ENCODE data around the gene PHOX2A.
"Not testable (repeated sequence)": the region's sequence is repeated elsewhere in the genome, so short reads cannot be mapped to it uniquely, and the experiment has no call there.

The PHOX2A gene

DNA sequence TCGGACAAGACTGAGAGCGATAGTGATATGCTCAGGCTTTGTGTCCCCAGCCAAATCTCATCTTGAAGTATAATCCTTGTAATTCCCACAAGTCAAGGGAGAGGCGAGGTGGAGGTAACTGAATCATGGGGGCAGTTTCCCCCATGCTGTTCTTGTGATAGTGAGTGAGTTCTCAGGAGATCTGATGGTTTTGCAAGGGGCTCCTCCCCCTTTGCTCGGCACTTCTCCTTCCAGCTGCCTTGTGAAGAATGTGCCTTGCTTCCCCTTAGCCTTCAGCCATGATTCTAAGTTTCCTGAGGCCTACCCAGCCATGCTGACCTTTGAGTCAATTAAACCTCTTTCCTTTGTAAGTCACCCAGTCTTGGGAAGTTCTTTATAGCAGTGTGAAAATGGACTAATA is 34.9 kb downstream of the PHOX2A start:
- no peaks in the 10 kb centered on the region for H3K36me3 ChIP-seq (ENCODE audit: low read depth)
- H3K4me3 ChIP-seq (ENCODE audit: severe bottlenecking), result no peak overlapping the region
- no peak overlapping the region for H3K27ac ChIP-seq (ENCODE audit: poor library complexity, severe bottlenecking)
- H3K4me1 ChIP-seq (ENCODE audit: insufficient read depth, poor library complexity, severe bottlenecking), result no peaks in the 10 kb centered on the region
- no peak for ATAC-seq (ENCODE audit: low read depth)
- no peak for DNase-seq (ENCODE audit: low spot score)
- peaks cover 4% of the 10 kb centered on the region for H3K9me3 ChIP-seq (ENCODE audit: severe bottlenecking)
- H3K27me3 ChIP-seq (ENCODE audit: insufficient read depth, poor library complexity, severe bottlenecking), result no peaks in the 10 kb centered on the region
- TF ChIP-seq, protein P1, sequence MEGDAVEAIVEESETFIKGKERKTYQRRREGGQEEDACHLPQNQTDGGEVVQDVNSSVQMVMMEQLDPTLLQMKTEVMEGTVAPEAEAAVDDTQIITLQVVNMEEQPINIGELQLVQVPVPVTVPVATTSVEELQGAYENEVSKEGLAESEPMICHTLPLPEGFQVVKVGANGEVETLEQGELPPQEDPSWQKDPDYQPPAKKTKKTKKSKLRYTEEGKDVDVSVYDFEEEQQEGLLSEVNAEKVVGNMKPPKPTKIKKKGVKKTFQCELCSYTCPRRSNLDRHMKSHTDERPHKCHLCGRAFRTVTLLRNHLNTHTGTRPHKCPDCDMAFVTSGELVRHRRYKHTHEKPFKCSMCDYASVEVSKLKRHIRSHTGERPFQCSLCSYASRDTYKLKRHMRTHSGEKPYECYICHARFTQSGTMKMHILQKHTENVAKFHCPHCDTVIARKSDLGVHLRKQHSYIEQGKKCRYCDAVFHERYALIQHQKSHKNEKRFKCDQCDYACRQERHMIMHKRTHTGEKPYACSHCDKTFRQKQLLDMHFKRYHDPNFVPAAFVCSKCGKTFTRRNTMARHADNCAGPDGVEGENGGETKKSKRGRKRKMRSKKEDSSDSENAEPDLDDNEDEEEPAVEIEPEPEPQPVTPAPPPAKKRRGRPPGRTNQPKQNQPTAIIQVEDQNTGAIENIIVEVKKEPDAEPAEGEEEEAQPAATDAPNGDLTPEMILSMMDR (IDR thresholded peaks at IDR 0.05; ENCODE audit: poor library complexity, severe bottlenecking), result no peak

DNA sequence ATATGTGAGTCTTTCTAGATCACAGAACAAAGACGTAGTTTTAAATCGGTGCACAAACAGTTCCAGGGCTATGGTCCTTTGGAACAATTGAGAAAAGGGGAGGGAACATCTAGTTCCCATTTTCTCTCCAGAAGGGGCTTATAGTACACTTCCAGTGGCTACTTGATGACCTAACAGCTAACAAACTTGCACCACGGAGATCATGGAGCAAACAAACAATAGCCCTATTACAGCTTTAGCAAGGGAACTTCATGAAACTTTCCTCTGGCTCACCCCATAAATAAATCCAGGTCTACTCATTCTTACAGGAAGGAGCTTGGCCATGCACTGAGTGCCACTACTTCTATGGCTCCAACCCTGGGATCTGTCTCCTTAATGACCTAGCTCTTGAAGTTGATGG is 35.7 kb downstream of the PHOX2A start:
- H3K36me3 ChIP-seq (ENCODE audit: low read depth), result no peaks in the 10 kb centered on the region
- H3K27ac ChIP-seq (ENCODE audit: poor library complexity, severe bottlenecking), result no peak overlapping the region
- H3K4me1 ChIP-seq (ENCODE audit: insufficient read depth, poor library complexity, severe bottlenecking), result no peaks in the 10 kb centered on the region
- DNase-seq (ENCODE audit: low spot score) (no peak), ATAC-seq (ENCODE audit: low read depth) (no peak)
- no peaks in the 10 kb centered on the region for H3K27me3 ChIP-seq (ENCODE audit: insufficient read depth, poor library complexity, severe bottlenecking)
- H3K4me3 ChIP-seq (ENCODE audit: severe bottlenecking), result no peak overlapping the region
- H3K9me3 ChIP-seq (ENCODE audit: severe bottlenecking), result peaks cover 4% of the 10 kb centered on the region
- TF ChIP-seq, protein P1 (IDR thresholded peaks at IDR 0.05; ENCODE audit: poor library complexity, severe bottlenecking), result no peak

DNA sequence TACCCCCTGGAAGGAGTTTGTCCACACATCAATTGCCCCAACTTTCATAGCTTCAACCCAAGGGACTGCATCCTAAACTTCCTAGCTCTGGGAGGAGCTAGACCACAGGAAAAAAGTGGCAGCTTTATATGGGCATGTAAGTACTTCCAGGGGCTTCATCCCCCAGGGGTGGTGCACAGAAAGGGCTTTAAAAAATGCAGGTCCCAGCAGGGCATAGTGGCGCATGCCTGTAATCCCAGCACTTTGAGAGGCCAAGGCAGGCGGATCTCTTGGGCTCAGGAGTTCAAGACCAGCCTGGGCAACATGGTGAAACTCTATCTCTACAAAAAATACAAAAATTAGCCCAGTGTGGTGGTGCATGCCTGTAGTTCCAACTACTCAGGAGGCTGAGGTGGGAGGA is 37.2 kb downstream of the PHOX2A start:
- DNase-seq (ENCODE audit: low spot score); H3K4me3 ChIP-seq (ENCODE audit: severe bottlenecking); H3K36me3 ChIP-seq (ENCODE audit: low read depth); H3K9me3 ChIP-seq (ENCODE audit: severe bottlenecking); ATAC-seq (ENCODE audit: low read depth); H3K4me1 ChIP-seq (ENCODE audit: insufficient read depth, poor library complexity, severe bottlenecking); H3K27me3 ChIP-seq (ENCODE audit: insufficient read depth, poor library complexity, severe bottlenecking); H3K27ac ChIP-seq (ENCODE audit: poor library complexity, severe bottlenecking): not testable (repeated sequence)

DNA sequence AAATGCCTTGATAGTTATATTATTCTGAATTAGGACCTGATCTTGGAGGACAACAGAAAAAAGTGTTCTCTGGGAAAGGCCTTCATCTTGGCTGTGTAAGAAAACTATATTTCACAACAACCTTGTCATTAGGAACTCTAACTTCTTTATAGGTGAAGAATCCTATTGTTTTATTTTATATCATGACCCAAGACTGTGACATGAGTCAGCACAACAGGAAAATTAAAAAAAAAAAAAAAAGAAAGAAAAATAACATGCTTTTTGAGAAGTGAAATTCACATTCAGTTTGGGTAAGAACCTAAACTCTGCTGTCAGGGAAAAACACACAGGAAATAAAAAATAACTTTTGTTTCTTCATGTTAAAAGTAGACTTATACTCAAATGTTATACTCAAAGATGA is 39.1 kb downstream of the PHOX2A start:
- Histone ChIP-seq H3K4me1 (ENCODE audit: insufficient read depth, poor library complexity, severe bottlenecking) (no peaks in the 10 kb centered on the region), H3K9me3 (ENCODE audit: severe bottlenecking) (peaks cover under 1% of the 10 kb centered on the region), H3K36me3 (ENCODE audit: low read depth) (no peaks in the 10 kb centered on the region), H3K27ac (ENCODE audit: poor library complexity, severe bottlenecking) (no peak overlapping the region), H3K4me3 (ENCODE audit: severe bottlenecking) (no peak overlapping the region), H3K27me3 (ENCODE audit: insufficient read depth, poor library complexity, severe bottlenecking) (no peaks in the 10 kb centered on the region)
- no peak for DNase-seq (ENCODE audit: low spot score)
- TF ChIP-seq, protein P1 (IDR thresholded peaks at IDR 0.05; ENCODE audit: poor library complexity, severe bottlenecking), result no peak
- no peak for ATAC-seq (ENCODE audit: low read depth)

DNA sequence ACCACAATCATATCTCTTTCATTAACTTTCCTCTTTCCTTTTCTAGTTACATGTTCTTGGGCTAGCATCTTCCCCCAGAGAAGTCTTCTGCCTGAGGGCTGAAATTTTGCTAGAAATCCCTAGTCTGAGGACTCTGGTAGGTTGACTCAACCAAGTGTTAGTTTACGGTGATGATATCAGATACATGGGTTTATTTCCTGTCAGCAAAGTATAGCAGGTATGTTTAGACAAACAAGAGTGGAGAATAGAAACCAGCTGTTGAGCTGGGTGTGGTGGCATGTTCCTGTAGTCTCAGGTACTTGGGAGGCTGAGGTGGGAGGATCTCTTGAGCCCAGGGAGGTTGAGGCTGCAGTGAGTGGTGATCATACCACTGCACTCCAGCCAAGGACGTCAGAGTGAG is 40.8 kb downstream of the PHOX2A start:
- no peak overlapping the region for H3K27ac ChIP-seq (ENCODE audit: poor library complexity, severe bottlenecking)
- no peak overlapping the region for H3K4me3 ChIP-seq (ENCODE audit: severe bottlenecking)
- no peaks in the 10 kb centered on the region for H3K27me3 ChIP-seq (ENCODE audit: insufficient read depth, poor library complexity, severe bottlenecking)
- H3K9me3 ChIP-seq (ENCODE audit: severe bottlenecking), result no peaks in the 10 kb centered on the region
- DNase-seq (ENCODE audit: low spot score) (no peak), ATAC-seq (ENCODE audit: low read depth) (peak; percentile 52; the same call in 2 of the 3 replicates)
- TF ChIP-seq, protein P1 (IDR thresholded peaks at IDR 0.05; ENCODE audit: poor library complexity, severe bottlenecking), result no peak
- no peaks in the 10 kb centered on the region for H3K4me1 ChIP-seq (ENCODE audit: insufficient read depth, poor library complexity, severe bottlenecking)
- no peaks in the 10 kb centered on the region for H3K36me3 ChIP-seq (ENCODE audit: low read depth)

Data from RWPE2 (cell line).